Tibial artery (tissue), 4 donors: Measurements from ENCODE around the gene S100G.
"Not testable (repeated sequence)": the region's sequence is repeated elsewhere in the genome, so short reads cannot be mapped to it uniquely, and the experiment has no call there.

Experiments
- DNase-seq, 2 donors: peaks; one replicate each; pipeline ENCODE4 v3.0.0-alpha.2; 2019
- H3K27ac ChIP-seq, 2 donors: fragments of 200-600 bp; sonication (generic) in 1 of 2; 1 replicate in 1 of 2; 2 replicates in 1 of 2; pipeline ENCODE4 v1.5.1; 2018 to 2019; ENCODE audit warnings: mild to moderate bottlenecking in 1 of 2
- H3K27me3 ChIP-seq, 2 donors: fragments of 200-600 bp; sonication (generic) in 1 of 2; one replicate each; pipeline versions ENCODE4 v1.5.1 to v1.6.0; 2016 to 2019
- H3K36me3 ChIP-seq, 3 donors: fragments of 200-600 bp; sonication (generic) in 2 of 3; one replicate each; pipeline ENCODE4 v1.5.1; 2016 to 2019; ENCODE audit warnings: mild to moderate bottlenecking in 2 of 3
- H3K4me1 ChIP-seq, 4 donors: fragments of 200-600 bp; sonication (generic) in 2 of 4; 1 replicate in 3 of 4; 2 replicates in 1 of 4; pipeline ENCODE4 v1.5.1; 2016 to 2019
- H3K4me3 ChIP-seq, 2 donors: fragments of 200-600 bp; sonication (generic) in 1 of 2; 1 replicate in 1 of 2; 2 replicates in 1 of 2; pipeline ENCODE4 v1.5.1; 2018 to 2019; ENCODE audit warnings: mild to moderate bottlenecking in 2 of 2
- H3K9me3 ChIP-seq, 3 donors: fragments of 200-600 bp; sonication (generic) in 1 of 3; one replicate each; pipeline ENCODE4 v1.5.1; 2016 to 2019
- intact Hi-C: fragments of 100-400 bp; cut with DNase I; formaldehyde crosslinking; loops from one replicate; pipeline ENCODE4 v1.15.0; 2023; ENCODE audit warnings: low total_unique reads
- TF ChIP-seq, protein P1 (sequence below), 2 experiments: fragments of 200-600 bp in 1 of 2; fragments of 450-650 bp in 1 of 2; IDR thresholded peaks; one replicate each; pipeline ENCODE4 v1.5.1; 2017 to 2019; ENCODE audit warnings: antibody characterized with exemption in 2 of 2, mild to moderate bottlenecking in 1 of 2, moderate library complexity in 1 of 2

S100G gene

DNA sequence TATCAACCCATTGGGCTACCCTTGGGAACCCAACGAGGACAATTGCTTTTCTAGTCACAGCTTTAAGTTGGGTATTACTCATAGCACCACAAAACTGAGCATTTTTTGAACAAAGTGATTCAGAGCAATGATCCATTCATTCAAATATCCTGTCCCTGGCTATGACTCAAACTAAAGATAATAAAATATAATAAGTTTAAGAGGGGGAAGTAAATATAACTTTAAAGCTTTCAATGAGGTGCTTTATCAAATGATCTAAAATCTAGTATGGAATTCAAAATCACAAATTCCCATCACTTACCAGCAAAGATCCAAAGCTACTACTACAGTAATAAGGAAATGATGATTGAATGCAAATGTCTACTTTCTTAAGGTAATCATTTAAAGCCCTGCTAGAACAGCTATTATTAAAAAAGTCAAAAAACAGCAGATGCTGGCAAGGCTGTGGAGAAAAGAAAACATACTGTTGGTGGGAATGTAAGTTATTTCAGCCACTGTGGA is 39.8 kb upstream of the S100G start:
- TF ChIP-seq, protein P1, sequence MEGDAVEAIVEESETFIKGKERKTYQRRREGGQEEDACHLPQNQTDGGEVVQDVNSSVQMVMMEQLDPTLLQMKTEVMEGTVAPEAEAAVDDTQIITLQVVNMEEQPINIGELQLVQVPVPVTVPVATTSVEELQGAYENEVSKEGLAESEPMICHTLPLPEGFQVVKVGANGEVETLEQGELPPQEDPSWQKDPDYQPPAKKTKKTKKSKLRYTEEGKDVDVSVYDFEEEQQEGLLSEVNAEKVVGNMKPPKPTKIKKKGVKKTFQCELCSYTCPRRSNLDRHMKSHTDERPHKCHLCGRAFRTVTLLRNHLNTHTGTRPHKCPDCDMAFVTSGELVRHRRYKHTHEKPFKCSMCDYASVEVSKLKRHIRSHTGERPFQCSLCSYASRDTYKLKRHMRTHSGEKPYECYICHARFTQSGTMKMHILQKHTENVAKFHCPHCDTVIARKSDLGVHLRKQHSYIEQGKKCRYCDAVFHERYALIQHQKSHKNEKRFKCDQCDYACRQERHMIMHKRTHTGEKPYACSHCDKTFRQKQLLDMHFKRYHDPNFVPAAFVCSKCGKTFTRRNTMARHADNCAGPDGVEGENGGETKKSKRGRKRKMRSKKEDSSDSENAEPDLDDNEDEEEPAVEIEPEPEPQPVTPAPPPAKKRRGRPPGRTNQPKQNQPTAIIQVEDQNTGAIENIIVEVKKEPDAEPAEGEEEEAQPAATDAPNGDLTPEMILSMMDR (IDR thresholded peaks at IDR 0.05) = no peak
- peaks cover 0 to 21% (median 8%) of the 10 kb centered on the region in 3 donors for H3K36me3 ChIP-seq

DNA sequence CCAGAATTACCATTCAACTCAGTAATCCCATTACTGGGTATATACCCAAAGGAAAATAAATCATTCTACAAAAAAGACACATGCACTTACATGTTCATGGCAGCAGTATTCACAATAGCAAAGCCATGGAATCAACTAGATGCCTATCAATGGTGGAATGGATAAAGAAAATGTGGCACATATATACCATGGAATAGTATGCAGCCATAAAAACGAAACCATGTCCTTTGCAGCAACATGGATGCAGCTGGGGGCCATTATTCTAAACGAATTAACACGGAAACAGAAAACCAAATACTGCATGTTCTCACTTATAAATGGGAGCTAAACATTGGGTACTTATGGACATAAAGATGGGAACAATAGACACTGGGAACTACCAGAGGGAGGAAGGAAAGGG is 39.3 kb upstream of the S100G start:
- intact Hi-C loops = not testable (repeated sequence)

More for the DNA sequence above, 39.8 kb upstream of the S100G start:
- Histone ChIP-seq H3K27me3 (no peaks in the 10 kb centered on the region), H3K4me3 (no peak overlapping the region), H3K4me1 (no peaks in the 10 kb centered on the region), H3K27ac (no peak overlapping the region), H3K9me3 (no peaks in the 10 kb centered on the region)
- DNase-seq = no peak
- intact Hi-C loops = no loop called here

DNA sequence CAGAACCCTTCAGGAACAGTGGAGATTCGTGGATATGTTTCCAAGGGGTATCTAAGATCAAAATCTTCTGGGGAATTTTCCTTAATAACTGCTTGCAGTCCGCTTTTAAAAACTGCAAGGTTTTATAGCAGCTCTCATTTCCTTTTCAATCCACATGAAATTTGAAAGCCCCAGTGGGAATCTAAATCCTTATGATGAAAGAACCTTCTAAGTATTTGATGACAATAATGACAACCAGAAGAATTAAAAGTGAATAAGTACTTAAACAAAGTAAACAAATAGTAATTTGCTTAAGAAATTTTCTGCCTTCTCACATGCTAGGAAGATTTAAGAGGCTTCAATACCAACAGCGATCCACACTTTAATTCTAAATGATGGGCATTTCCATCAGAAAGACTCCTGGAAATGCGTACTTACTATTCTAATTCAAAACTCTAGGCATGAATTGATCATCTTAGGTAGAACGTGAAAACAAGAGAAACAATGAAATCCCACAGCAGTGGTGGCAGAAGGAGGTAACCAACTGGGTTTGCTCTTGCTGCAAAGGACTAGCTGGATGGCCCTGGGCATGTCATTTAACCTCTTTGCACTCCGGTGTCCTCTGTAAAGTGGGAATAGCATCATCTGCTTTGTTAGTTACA is 37.6 kb upstream of the S100G start:
- TF ChIP-seq, protein P1 (IDR thresholded peaks at IDR 0.05) = no peak
- DNase-seq = no peak
- intact Hi-C loops = no loop called here
- Histone ChIP-seq H3K4me1 (no peaks in the 10 kb centered on the region), H3K27me3 (no peaks in the 10 kb centered on the region), H3K36me3 (peaks cover 0 to 35% (median 5%) of the 10 kb centered on the region in 3 donors), H3K4me3 (no peak overlapping the region), H3K27ac (no peak overlapping the region), H3K9me3 (no peaks in the 10 kb centered on the region)

More for the DNA sequence above, 39.3 kb upstream of the S100G start:
- not testable (repeated sequence) for H3K27me3 ChIP-seq, H3K4me3 ChIP-seq, H3K27ac ChIP-seq, H3K4me1 ChIP-seq, H3K9me3 ChIP-seq, DNase-seq
- peaks cover 0 to 22% (median 8%) of the 10 kb centered on the region in 3 donors for H3K36me3 ChIP-seq

DNA sequence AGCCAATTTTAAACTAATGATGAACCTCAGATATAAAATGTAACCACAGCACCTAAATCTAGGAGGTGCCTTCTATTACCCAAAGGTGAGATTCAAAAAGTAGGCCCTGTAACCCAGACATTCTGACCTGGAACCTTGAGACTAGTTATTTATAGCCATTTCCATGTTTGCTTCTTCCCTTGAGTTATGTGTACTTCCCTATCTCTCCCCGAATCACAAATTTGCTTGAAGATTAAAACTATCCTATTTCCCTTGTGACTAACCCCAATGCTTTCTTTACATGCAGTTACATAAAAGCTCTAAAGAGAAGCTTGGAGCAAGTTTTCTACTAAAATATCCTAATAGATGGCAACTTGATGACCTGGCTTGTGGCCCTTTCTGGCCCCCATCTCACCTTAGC is 32.6 kb upstream of the S100G start:
- H3K36me3 ChIP-seq = peaks cover 0 to 35% (median 8%) of the 10 kb centered on the region in 3 donors
- intact Hi-C loops = no loop called here
- no peak overlapping the region for H3K27ac ChIP-seq
- no peaks in the 10 kb centered on the region for H3K4me1 ChIP-seq
- TF ChIP-seq, protein P1 (IDR thresholded peaks at IDR 0.05) = no peak
- no peaks in the 10 kb centered on the region for H3K27me3 ChIP-seq
- no peaks in the 10 kb centered on the region for H3K9me3 ChIP-seq
- no peak overlapping the region for H3K4me3 ChIP-seq
- DNase-seq = no peak

DNA sequence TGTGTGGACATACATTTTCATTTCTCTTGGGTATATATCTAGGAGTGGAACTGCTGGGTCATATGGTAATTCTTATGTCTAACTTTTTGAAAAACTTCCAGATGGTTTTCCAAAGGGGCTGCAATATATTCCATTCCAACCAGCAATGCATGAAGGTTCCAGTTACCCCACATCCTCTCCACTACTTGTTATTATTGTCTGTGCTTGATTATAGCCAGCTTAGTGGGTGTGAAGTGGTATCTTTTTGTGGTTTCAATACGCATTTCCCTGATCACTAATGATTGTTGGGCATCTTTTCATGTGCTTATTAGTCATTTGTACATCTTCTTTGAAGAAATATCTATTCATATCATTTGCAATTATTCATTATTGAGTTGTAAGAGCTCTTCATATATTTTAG is 31.5 kb upstream of the S100G start:
- TF ChIP-seq, protein P1 (IDR thresholded peaks at IDR 0.05) = no peak

DNA sequence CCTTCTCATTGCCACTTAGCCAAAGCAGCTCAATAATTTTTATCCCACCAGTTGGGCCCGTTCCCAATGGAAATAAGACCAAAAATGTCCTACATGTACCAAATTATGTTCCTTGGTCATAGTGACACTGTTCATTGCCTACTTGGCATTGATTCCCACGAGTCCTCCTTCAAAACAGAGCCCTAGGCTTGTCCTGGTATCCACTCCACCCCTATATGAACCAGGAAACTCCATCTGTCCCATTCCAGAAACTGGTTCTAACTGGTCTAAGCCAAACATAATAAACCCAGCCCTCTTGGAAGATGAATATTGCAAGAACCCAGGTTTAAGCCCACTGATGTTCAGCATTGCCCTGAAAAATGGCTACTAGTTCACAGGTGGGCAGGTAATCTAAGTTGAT is 30.9 kb upstream of the S100G start:
- Histone ChIP-seq H3K9me3 (no peaks in the 10 kb centered on the region), H3K36me3 (peaks cover 0 to 25% (median 8%) of the 10 kb centered on the region in 3 donors), H3K4me3 (no peak overlapping the region), H3K27me3 (no peaks in the 10 kb centered on the region), H3K27ac (no peak overlapping the region), H3K4me1 (no peaks in the 10 kb centered on the region)
- intact Hi-C loops = no loop called here
- TF ChIP-seq, protein P1 (IDR thresholded peaks at IDR 0.05) = no peak
- no peak for DNase-seq

More for the DNA sequence above, 31.5 kb upstream of the S100G start:
- H3K36me3 ChIP-seq = peaks cover 0 to 31% (median 8%) of the 10 kb centered on the region in 3 donors
- intact Hi-C loops = no loop called here
- no peak overlapping the region for H3K27ac ChIP-seq
- H3K4me1 ChIP-seq = no peaks in the 10 kb centered on the region
- H3K9me3 ChIP-seq = no peaks in the 10 kb centered on the region
- no peak for DNase-seq
- no peak overlapping the region for H3K4me3 ChIP-seq
- H3K27me3 ChIP-seq = no peaks in the 10 kb centered on the region

DNA sequence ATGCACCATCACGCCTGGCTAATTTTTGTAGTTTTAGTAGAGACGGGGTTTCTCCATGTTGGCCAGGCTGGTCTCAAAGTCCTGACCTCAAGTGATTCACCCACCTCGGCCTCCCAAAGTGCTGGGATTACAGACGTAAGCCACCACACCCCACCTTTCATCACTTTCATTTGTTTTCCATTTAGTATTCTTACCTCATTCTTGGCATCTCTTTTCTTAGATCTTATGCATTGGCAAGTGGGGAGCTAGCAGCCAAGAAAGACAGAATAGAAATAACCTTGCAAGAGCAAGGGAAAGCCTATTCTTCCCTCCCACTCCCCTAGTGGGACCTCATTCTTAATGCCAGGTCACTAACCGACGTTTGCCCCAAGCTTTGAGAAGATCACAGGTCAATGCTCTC is 21.4 kb upstream of the S100G start:
- not testable (repeated sequence) for DNase-seq, H3K27ac ChIP-seq

More for the DNA sequence above, 21.4 kb upstream of the S100G start:
- H3K9me3 ChIP-seq, H3K4me1 ChIP-seq, intact Hi-C loops, H3K36me3 ChIP-seq, H3K27me3 ChIP-seq, H3K4me3 ChIP-seq: not testable (repeated sequence)
